Epithelial cell of proximal tubule (primary cell): ENCODE results near the gene COPB2. TPM values are rescaled to one million over a fixed set of nuclear protein-coding genes. Genes with fewer than 3 reads are reported as not detected.

Experiments used
- DNase-seq: peaks from one replicate; pipeline ENCODE4 v3.0.0-alpha.2; 2011; ENCODE audit warnings: low read depth
- H3K4me3 ChIP-seq: 2 replicates; pipeline ENCODE4 v1.5.1; 2011; ENCODE audit warnings: low read depth, mild to moderate bottlenecking, low read length
- CTCF ChIP-seq: conservative IDR thresholded peaks from 2 replicates; pipeline ENCODE4 v1.5.1; 2012; ENCODE audit warnings: low read depth, mild to moderate bottlenecking, low read length
- total RNA-seq: library from RNA; depleted of rRNA; stranded (reverse); fragments of >200 nt; gene quantifications from 2 replicates; pipeline ENCODE4 v1.2.3, GENCODE V29; 2015

The COPB2 gene
- total RNA-seq, 1 donor from 2014 or later, result 69.2 TPM

GRCh38 chr3:139327861-139328260 lies 61.6 kb downstream of the COPB2 start:
- TF ChIP-seq CTCF, result no peak
- no peak overlapping the region for H3K4me3 ChIP-seq
- no peak for DNase-seq

- no peak overlapping the region for H3K4me3 ChIP-seq
- DNase-seq, result no peak
- TF ChIP-seq CTCF, result no peak
These were observed 62.2 kb downstream of the COPB2 start for GRCh38 chr3:139327231-139327630.

- no peak overlapping the region for H3K4me3 ChIP-seq
- no peak for TF ChIP-seq CTCF
- DNase-seq, result no peak
These were observed 62.7 kb downstream of the COPB2 start for GRCh38 chr3:139326707-139327106.

- DNase-seq, result no peak
- no peak overlapping the region for H3K4me3 ChIP-seq
These were observed 63.3 kb downstream of the COPB2 start for GRCh38 chr3:139326131-139326530.

GRCh38 chr3:139325551-139325950 lies 63.9 kb downstream of the COPB2 start:
- H3K4me3 ChIP-seq, result no peak overlapping the region
- TF ChIP-seq CTCF, result no peak
- DNase-seq, result no peak

More at GRCh38 chr3:139326131-139326530, 63.3 kb downstream of the COPB2 start:
- TF ChIP-seq CTCF, result no peak

- no peak for DNase-seq
- TF ChIP-seq CTCF, result no peak
- no peak overlapping the region for H3K4me3 ChIP-seq
These were observed 65.0 kb downstream of the COPB2 start for GRCh38 chr3:139324456-139324855.

GRCh38 chr3:139323146-139323545 lies 66.3 kb downstream of the COPB2 start:
- no peak for TF ChIP-seq CTCF
- H3K4me3 ChIP-seq, result no peak overlapping the region
- DNase-seq, result no peak
